ENCODE data around the gene IGFBP2.
A peak's percentile ranks its signal among the peaks of the same experiment; 100 is the strongest.

IGFBP2 gene

DNA sequence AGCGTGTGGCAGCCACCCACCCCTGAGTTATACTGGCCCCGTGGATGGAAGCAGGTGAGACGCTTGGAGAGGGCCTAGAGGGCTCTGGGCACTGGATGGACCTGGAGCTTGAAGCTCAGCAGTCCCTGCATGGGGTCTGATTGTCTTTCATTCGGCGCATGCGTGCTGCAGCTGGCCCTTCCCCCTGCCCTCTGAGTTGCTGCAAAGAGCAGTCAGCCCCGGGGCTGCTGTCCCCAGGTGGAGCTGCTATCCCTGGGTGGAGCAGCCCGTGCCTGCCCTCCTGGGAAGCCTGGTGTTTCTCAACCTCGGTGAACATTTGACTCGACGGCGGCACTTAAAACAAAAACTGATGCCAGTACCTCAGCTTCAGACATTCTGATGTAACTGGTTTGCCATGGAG, 32.5 kb downstream of the IGFBP2 start:
- DNase-seq, result peak; percentile 11

DNA sequence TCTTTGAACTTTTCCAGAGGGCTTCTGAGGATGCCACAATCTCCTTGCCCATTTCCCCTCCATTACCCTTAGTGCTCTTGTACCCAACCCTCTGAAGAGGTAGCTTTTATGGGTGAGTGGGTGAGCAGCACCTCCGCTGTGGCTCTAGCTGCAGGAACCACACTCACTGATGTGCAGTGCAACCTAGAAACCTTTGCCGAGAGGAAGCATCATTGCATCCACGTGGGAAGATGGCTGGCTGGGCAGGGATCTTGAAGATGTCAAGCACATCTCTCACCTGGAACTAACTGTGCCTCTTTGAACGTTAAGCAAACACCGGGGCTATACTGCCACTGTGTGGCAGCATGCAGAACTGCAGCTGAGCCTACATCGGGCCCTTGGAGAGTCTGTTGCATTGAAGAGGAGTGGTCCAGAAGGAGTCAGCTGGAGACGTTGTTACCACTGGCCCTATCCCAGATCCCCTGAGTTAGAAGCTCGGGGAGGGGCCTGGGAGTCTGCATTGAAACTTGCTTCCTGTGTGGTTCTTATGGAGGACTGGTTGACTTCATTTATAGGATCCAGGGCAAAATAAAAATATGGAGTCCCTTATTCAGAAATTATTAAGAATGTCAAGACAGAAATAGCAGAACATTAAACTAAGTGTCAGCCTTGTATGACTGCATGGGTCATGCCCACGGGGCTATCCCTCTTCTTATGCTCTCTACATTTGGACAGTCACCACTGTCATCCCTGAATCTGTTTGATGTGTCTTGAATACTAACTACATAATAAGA, 33.4 kb downstream of the IGFBP2 start:
- DNase-seq, result no peak

DNA sequence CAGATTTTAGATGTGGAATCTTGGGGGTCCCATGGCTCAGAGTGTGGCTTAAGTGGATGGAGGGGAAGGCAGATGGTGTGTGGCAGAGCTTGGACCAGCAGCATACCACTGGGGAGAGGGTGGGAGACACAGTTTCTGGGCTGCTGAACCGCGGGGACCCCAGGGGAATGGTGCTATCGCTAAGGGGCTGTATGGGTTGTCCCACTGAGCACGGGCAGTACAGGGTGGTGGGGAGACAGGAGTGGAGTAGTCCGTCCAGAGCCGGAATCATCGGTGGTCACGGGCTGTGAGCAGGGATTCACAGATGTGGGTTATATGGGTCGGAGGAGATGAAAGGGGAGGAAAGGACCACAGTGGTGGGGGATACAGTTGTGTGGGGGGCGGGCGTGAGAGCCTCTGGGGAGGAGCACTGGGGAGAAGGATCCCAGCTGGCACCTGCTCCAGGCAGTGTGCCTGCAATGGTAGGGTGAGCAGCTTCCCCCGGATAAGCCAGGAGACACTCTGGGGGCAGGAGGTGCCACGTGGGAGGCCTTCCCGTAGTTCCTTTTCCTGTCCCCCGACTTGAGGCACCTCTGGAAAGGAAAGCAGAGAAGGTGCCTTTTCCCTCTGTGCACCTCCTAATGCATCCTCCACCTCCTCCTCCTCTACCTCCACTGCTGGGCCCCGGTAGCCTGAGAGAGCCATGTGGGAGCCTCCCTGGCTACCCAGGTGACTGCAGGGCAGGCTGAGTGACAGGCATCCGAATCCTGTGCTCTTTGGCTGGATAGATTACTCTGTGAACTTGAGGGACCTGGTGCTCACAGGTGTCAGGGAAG, 37.3 kb downstream of the IGFBP2 start:
- no peak for DNase-seq

DNA sequence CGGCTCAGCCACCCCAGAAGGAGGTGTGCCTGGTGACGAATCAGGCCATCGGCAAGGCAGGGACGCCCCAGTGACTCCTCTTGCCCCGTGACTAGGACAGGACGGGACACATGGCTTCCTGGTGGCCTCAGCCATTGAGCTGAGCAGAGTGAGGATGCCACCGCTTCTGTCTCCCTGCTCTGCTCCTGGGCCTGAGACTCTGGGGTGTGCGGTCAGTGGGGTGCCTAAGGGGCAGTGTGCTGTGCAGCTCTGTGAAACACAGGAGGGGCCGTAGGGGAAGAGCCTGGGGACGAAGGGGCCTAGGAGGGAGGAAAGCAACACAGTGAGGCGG, 37.8 kb downstream of the IGFBP2 start:
- no peak for DNase-seq

DNA sequence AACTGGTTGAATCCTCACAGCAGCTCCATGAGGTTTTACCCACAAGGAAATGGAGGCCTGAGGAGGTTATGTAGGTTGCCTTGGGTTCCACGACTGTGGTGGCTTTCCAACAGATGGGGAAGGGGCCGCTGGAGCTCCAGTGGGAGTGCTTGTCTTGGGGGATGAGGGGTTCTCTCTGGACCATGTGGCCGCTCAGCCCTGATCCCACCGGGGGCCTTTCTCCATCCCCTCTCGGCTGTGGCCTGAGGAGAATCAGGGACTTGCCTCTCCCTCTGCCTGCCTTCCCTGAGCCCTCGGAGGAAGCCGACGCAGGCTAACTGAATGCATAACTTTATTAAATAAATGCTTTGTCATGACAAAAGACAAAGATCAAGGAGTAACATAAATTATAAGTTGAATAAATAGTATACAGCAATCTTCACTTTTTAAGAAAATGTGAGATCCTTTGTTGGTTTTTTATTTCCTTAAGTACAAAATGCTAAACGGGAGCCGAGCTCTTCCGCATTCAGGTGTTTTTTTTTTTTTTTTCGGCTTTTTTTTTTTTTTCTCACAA, 38.6 kb downstream of the IGFBP2 start:
- DNase-seq, result no peak

DNA sequence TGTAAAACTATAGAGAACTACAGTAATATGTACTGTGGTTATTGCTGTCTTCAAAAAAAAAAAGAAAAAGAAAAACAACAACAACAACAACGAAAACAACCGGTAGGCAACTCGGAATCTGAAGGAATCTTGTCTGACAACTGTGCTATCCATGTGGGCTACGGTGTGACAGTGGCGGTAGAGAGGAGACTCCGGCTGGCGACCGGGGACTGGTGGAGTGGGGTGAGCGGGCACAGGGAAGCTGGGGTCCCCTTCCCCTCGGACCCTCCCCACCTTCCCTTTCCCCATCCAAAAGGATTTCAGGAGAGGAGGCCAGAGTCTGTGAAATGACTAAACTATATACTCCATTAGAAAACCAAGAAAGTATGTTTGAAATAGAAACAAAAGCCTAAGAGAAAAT, 39.2 kb downstream of the IGFBP2 start:
- DNase-seq, result no peak

DNA sequence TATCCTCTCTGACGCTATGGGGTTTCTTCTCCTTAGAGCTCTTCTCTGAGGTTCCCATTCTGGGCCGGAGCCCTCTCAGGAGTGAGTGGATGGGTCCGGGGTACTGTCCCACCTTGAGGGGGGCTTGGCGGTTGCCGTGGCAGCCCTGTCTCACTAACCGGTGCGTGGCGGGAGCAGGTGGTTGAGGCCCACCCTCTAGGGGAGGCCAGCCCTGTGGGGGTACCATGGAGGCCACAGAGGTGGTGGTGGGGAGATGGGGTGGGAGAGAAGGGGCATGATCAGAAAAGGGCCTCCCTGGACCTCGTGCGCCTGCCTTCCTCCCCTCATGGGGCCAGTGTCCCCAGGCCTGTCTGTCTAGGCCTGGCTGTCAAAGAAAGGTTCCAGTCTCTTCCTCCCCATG, 39.8 kb downstream of the IGFBP2 start:
- no peak for DNase-seq

DNA sequence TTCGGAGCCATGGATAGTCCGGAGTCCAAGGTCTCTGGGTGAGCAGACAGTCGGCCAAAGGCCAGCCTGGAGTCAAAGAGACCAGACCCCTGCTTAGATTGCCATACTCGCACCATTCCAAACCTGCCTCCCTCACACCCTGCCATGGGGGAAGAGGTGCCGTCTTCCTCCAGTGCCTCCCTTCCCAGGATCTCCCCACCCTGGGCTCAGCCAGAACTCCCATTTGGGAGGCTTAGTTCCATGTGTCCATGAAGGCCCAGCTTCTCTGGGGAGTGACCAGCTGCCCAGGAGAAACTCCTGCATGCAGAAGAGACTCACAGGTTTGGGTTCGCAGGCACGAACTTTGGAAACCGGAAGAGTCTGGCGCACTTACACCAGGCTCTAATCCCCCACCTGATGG, 40.4 kb downstream of the IGFBP2 start:
- no peak for DNase-seq

DNA sequence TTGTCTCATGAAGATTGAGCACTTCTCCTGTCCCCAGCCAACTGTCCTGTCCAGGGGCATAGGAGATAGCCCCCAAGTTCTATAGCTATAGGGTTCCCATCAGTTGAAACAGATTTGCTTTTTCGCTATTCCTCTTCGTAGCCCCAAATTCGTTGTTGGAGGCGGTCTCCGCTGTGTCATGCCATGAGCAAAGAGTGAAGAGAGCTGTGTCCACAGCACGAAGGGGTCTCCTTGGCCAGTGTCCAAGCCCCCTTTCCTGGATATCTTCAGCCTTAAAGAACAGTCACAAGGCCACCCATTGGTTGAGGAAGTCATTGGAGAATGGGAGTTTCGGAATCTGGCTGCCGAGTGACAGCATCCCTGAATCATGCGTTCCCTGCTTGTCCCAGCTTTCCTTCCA, 41.2 kb downstream of the IGFBP2 start:
- no peak for DNase-seq

DNA sequence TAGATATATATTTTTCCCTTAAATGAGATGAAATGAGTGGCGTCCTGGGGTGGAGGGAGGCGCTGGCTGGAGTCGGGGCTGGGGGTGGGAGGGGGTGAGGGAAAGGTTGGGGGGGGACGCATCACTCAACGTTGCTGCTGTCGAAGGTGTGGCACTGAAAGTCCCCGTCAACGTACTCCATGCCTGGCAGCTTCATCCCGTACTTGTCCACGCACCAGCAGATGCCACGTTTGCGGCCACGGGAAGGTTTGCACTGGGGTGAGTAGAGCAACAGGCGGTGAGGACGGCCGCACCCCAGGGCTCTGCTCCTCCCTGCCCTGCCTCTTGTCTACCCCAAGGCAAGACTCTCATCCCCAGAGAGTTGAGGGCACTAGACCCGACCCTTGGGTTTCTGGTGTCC, 43.4 kb downstream of the IGFBP2 start:
- no peak for DNase-seq

DNA sequence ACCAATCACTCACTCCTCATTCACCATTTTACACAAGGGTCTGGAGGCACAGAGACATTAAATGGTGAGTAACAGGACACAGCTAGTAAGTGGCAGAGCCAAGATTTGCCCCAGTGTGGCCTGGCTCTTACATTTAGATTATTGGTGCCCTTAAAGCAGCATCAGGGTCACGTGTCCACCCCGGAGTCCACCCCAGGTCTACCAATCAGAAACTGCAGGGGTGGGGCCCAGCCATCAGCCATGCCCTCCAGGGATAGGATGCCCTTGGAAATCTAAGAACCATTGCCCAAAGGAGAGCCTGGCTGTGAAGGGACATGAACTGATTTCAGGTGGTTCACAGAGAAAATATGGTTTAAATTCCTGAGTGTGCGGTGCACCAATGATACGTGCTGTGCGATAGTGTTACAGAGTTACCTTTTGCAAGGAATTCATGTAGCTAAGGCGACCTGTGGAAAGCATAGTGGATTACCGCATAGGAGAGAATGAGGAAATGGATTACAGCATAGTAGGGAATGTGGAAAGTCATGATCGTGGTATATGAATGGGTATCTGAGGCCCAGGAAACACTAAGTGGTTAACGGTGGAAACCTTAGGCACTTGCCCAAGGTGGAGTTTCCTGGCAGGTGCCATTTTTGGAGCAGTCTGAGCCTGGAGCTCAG, 44.3 kb downstream of the IGFBP2 start:
- DNase-seq, result no peak

DNA sequence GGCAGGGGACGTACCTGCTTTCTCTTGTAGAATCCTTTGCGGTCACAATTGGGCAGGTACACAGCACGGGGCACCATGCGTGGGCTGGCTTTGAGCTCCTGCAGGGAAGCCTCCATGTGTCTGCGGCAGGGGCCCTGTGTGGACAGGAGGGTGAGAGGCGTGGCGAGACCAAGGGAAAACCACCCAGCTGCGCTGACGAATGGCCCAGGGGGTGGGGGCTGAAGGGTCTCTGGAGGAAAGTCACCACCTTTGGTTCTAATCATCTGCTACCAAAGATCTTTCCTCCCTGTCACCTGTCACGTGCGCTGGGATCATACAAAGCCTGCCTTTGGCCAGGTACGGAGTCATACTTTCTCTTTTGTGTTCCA, 44.9 kb downstream of the IGFBP2 start:
- DNase-seq, result no peak

DNA sequence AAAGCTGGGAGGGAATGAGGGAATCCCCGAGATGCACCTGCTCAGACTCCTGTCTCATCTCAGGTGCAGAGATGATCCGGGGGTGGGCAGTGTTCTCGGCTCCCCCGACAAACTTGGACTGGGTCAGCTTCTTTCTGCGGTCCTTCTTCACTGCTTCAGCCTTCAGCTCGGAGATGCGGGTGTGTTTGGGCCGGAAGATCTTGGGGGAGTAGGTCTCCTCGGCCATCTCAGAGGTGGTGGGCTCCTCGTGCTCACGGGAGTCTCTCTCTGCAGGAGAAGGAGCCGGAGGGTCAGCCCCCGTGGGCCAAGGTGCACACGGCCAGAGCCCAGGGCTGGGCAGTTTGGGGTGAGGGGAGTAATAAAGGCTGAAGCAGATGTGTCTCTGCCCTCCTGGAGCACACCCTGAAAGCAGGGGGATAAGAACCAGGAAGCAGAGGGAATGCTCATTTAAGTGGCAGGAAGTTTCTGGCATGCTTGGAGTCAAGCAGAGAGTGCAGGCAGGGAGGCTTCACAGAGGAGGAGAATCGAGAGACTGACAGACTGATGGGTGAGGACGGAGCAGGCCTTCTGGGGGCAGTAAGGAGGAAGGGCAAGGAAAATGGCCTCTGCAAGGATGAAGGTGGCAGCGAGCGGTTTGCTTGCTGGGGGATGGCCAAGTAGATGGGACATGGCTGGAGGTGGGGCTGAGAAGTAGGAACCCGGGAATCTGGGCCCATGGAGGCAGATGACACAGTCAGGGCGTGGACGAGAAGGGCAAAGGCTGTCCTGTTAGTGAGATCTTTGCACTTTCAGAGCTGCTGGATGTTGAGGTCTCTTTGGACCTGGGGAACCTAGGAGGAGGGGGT, 45.8 kb downstream of the IGFBP2 start:
- DNase-seq, result no peak

DNA sequence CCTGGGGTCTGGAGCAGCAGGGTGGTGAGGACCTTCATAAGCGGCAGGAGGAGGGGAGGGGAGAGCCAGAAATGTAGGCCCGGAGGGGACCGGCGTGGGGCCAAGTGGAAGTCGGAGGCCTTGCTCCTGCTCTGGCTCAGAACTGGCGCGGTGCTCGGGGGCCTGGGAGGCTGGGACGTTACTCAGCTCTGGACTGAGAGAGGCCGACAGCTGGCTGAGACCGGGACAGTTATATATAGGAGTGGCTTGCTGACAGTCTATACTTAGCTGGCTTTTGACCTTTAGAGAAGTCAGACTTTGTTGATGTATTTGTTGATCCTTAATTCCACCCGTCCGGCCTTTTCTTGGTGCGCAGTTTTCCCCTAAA, 46.4 kb downstream of the IGFBP2 start:
- DNase-seq, result no peak

DNA sequence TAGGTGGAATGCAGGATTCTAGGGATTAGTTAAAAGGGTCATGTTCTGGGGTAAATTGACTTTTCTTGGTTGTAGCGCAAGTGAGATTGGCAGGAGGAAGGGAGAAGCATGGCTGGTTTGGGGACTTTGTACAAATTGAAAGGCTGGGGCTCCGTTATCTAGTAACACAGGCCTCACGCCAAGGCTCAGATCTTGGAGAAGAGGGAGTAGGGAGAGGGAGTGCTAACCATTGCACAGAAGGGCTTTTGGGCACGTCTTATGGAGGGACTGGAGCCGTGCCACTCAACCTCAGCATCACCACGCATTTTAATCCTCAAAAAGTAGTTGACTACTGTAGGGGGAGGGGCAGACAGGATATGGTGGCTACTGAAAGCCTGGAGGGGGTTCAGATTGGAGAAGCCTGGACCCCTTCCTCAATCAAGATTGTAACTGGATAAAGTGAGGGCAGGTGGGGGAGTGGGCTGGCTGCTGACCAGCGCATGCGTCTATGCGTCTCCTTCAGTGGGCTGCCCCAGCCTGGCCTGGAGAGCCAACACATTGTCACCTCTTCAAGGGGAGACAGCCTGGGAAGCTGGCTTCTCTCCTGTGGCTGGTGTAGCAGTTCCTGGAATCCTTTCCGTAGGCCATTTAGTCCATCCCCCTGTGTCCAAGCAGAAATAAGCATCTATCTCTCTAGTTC, 47.9 kb downstream of the IGFBP2 start:
- DNase-seq, result no peak

DNA sequence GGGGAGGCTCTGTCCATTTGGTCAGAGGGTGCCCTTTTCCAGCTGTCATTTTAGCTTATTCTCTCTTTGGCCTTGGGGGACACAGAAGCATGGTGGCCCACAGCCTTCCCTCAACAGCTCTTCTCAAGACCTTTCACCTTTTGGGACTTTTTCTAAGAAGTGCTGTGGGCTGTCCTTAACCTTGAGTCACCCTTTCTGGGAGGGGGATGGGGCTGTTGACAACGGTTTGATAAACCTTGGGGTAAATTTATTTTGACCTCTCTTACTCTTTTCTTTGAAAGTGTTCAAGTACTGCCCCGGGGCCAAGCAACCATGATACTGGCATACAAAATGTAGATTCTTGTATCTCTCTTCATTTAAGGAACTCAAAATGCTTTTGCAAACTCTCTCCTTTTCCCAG, 48.5 kb downstream of the IGFBP2 start:
- no peak for DNase-seq

DNA sequence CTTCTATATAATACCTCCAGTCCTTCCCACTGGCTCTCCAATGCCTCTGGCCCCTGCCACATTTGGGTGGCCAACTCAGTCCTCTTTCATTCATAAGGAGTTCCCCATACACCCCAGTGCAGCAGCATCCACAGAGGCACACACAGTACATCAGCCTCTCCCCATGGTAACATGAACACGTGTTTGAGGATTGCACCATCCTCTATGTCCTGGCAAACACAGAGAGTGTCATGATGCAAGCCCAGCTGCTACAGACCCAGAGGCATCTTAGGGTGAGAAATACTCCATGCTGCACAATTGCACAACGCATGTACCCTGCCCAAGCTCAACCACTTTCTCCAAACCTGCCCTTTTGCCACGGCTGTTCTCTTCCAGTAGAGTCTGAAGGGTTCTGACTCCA, 50.6 kb downstream of the IGFBP2 start:
- no peak for DNase-seq

DNA sequence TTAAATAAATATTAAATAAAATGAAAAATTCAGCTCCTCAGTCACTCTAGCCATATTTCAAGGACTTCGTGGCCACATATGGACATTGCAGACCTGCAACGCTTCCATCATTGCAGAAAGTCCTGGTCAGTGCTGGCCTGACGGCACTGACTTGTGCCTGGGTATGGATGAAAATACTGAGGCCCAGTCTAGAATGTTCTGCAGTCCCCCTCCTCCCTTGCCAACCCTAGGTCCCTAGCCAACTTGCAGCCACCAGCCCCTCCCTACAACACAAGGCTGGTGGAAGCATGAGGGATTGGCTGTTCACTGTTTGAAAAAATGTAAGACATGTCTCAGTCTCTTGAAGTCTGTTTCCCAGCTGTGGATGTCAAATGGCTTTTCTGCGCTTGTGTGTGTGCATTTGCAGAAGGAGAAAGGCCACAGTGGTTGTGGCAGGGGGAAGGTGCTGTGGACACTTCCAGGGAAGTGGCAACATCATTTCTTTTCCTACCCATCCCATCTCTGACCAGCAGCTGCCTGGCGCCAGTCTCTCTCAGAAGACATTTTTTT, 52.2 kb downstream of the IGFBP2 start:
- no peak for DNase-seq

DNA sequence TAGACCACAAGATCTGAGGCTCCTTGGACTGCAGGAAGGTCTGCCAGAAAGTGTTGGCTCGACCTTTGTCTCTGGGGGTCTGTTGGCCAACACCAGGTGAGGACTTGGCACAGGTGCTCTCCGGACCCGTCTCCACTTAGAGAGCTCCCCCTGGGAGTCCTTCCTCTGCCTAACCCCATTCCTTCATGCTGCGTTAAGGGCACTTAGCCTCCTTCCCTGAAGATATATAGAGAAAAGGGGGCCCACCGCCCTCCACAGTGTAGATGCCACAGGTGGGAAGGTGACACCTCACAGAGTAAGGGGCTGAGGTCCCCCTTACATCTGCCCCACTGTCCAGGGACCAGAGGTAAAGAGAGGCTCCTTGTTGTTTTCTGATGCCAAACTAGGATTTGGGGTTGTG, 53.9 kb downstream of the IGFBP2 start:
- no peak for DNase-seq

DNA sequence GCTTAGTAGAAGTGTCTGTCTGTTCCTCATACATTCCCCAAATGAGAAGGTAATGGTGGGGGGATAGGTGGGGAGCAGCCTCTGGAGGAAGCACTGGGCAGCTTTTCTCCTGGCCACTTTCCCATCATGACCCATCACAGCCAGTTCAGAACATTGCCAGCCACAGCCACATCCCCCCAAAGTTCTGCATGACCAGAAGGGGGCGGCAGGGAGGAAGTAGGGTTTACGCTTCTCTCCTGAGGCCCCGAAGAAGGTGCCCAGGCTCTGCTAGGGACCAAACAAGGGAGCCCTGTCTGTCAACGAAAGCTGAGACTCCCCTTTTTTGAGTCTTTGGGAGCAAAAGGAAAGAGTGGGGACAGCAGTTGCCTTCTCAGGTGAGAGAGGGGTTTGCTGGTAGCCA, 54.4 kb downstream of the IGFBP2 start:
- DNase-seq, result no peak

DNA sequence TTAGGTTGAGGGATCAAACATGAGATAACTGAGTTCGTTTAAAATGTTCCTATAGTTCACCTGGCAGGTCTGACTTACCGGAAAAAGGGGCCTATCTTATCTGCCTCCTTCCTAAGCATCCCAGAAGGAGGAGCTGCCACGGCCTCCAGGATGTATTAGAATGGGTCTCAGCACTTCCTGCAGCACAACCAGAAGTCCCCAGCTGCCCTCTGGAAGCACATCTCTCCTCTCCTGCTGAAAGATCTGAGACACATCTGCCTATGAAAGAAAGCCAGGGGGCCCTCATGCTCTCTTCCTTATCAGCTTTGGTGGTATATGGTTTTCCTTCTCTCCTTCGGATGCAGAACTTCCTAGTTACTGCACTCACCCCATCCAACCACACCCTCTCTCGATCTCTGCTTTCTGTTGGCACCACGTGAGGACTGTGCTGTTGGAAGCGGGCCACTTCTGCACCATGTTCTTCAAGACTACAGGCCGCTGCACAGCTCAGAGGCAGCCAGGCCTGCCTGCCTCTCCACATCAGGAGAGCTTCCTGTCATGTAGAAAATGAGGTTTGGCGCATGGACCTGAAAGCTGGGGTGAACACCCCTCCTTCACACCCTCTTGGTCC, 55.6 kb downstream of the IGFBP2 start:
- DNase-seq, result no peak

DNA sequence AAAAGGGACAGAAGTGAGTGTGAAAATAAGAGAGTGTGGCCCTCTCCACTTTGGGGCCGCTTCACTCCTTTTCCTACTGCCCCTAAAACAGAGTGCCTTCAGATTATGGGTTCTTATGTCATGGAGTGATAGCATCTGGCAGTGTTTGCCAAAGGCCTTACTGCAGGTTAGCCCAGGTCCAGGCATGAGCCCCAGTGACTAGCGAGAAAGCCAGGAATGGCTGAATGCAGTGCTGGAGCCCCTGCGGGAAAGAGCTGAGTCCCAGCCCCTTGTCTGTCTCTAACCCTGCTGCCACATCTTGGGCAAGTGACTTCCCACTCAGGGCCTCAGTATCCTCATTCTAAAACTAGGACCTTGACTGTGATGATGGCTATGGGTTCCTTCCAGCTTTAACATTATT, 56.2 kb downstream of the IGFBP2 start:
- no peak for DNase-seq

Measured in NCI-H1417 treated with DMSO at 0.1 percent for 48 hours (cell line).